ENCODE data around the gene RAB9A. TPM values are rescaled to one million over a fixed set of nuclear protein-coding genes. Genes with fewer than 3 reads are reported as not detected.

Gene RAB9A
- total and polyA plus RNA-seq, 2 of the 8 experiments (the other 6 are each of a cell fraction or from before 2014, with no cell fraction given) = 21.8 to 34.0 TPM

DNA sequence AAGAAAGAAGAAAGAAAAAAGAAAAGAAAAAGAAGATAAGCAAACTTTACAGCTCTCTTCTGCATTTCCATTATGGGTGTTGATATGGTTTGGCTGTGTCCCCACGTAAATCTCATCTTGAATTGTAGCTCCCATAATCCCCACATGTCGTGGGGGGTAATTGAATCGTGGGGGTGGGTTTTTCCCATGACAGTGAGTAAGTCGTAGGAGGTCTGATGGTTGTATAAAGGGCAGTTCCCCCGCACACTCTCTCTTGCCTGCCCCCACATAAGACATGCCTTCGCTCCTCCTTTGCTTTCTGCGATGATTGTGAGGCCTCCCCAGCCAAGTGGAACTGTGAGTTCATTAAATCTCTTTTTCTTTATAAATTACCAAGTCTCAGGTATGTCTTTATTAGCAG, 7.3 kb upstream of the RAB9A start:
- H3K23me2 ChIP-seq (ENCODE audit: low read depth, low read length) = no peaks in the 10 kb centered on the region
- H3K9me3 ChIP-seq (ENCODE audit: insufficient read depth in 2 of 2, low read depth in 1 of 2, low read length in 1 of 2) = no peaks in the 10 kb centered on the region
- H3K79me2 ChIP-seq (ENCODE audit: control insufficient read depth in 1 of 2, insufficient read depth in 2 of 2, low read length in 2 of 2) = no peaks in the 10 kb centered on the region
- no peak overlapping the region for H3K56ac ChIP-seq (replicated peaks; ENCODE audit: insufficient read length, low read depth, low read length)
- H3K79me1 ChIP-seq (ENCODE audit: low read depth, low read length) = no peaks in the 10 kb centered on the region
- FAIRE-seq = no peak
- H3K14ac ChIP-seq (ENCODE audit: insufficient read length) = no peak overlapping the region
- no peak overlapping the region for H3K4me2 ChIP-seq (ENCODE audit: insufficient read depth in 1 of 2, low read depth in 2 of 2, low read length in 2 of 2)
- no peak overlapping the region for H3K18ac ChIP-seq (ENCODE audit: extremely low read depth, low read length)
- H4K91ac ChIP-seq (replicated peaks; ENCODE audit: insufficient read length, low read length) = no peak overlapping the region
- H2AK5ac ChIP-seq (ENCODE audit: low read depth, low read length) = no peak overlapping the region
- ChIA-PET CTCF (ENCODE audit: partially characterized antibody) (no interaction called here), POLR2A (ENCODE audit: partially characterized antibody) (no interaction called here)
- no peak overlapping the region for H2BK15ac ChIP-seq (ENCODE audit: low read length)
- H4K8ac ChIP-seq (ENCODE audit: extremely low read depth, insufficient read depth, low read length) = no peak overlapping the region
- H3K36me3 ChIP-seq (ENCODE audit: control insufficient read depth in 2 of 4, insufficient read depth in 4 of 4, low read length in 3 of 4) = no peaks in the 10 kb centered on the region
- H2BK120ac ChIP-seq (replicated peaks; ENCODE audit: low read depth, low read length) = no peak overlapping the region
- H3K9ac ChIP-seq (replicated peaks in 1 of 4; ENCODE audit: extremely low read depth in 1 of 4, low read depth in 3 of 4, low read length in 3 of 4) = no peak overlapping the region
- no peaks in the 10 kb centered on the region for H4K20me1 ChIP-seq (replicated peaks in 1 of 2; ENCODE audit: control insufficient read depth in 1 of 2, insufficient read depth in 2 of 2, low read length in 2 of 2)
- no peaks in the 10 kb centered on the region for H3K27me3 ChIP-seq (replicated peaks in 1 of 4; ENCODE audit: control insufficient read depth in 3 of 4, extremely low read depth in 1 of 4, insufficient read depth in 3 of 4, low read length in 3 of 4)
- H2BK20ac ChIP-seq (ENCODE audit: low read length) = no peak overlapping the region
- no peak for TF ChIP-seq EZH2 (IDR thresholded peaks at IDR 0.05; ENCODE audit: low read depth, low read length, severe bottlenecking)
- TF ChIP-seq, protein P1, sequence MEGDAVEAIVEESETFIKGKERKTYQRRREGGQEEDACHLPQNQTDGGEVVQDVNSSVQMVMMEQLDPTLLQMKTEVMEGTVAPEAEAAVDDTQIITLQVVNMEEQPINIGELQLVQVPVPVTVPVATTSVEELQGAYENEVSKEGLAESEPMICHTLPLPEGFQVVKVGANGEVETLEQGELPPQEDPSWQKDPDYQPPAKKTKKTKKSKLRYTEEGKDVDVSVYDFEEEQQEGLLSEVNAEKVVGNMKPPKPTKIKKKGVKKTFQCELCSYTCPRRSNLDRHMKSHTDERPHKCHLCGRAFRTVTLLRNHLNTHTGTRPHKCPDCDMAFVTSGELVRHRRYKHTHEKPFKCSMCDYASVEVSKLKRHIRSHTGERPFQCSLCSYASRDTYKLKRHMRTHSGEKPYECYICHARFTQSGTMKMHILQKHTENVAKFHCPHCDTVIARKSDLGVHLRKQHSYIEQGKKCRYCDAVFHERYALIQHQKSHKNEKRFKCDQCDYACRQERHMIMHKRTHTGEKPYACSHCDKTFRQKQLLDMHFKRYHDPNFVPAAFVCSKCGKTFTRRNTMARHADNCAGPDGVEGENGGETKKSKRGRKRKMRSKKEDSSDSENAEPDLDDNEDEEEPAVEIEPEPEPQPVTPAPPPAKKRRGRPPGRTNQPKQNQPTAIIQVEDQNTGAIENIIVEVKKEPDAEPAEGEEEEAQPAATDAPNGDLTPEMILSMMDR (IDR thresholded peaks at IDR 0.05; ENCODE audit: control extremely low read depth in 1 of 3, insufficient read depth in 1 of 3, low read depth in 1 of 3, low read length in 3 of 3) = no peak
- TF ChIP-seq KDM1A (IDR thresholded peaks at IDR 0.05; ENCODE audit: borderline replicate concordance, low read length) = no peak
- TF ChIP-seq CEBPB (IDR thresholded peaks at IDR 0.05; ENCODE audit: low read depth, low read length) = no peak
- no peak for TF ChIP-seq ZNF274 (IDR thresholded peaks at IDR 0.05; ENCODE audit: borderline replicate concordance, extremely low read depth, low read length)
- no peak for TF ChIP-seq KDM5A (IDR thresholded peaks at IDR 0.05; ENCODE audit: low read length)
- no peak for TF ChIP-seq CHD2 (IDR thresholded peaks at IDR 0.05; ENCODE audit: low read length)
- no peaks in the 10 kb centered on the region for H3K4me1 ChIP-seq (replicated peaks in 1 of 4; ENCODE audit: control insufficient read depth in 3 of 4, insufficient read depth in 4 of 4, low read length in 3 of 4)
- no peak overlapping the region for H2AFZ ChIP-seq (ENCODE audit: low read length)
- no peak overlapping the region for H4K5ac ChIP-seq (ENCODE audit: insufficient read length, low read depth, low read length)
- H3K23ac ChIP-seq (ENCODE audit: insufficient read length) = no peak overlapping the region
- H2BK12ac ChIP-seq (ENCODE audit: low read depth, low read length) = no peak overlapping the region
- H2BK5ac ChIP-seq (ENCODE audit: low read depth, low read length) = no peak overlapping the region
- no peak overlapping the region for H3K27ac ChIP-seq (ENCODE audit: low read depth, low read length)
- DNase-seq (ENCODE audit: low read depth in 1 of 2, low spot score in 2 of 2) = no peak
- 83% methylated on average over 5 of the region's 7 CpGs; no CpG with 5 or more reads in 1 of the 2 experiments for WGBS, 2 experiments (ENCODE audit: extremely low coverage in 1 of 2, insufficient coverage in 1 of 2, insufficient read length in 1 of 2, insufficient replicate concordance in 2 of 2, low coverage in 1 of 2, low lambda C conversion rate in 2 of 2, missing lambda C conversion rate in 1 of 2)
- no peak overlapping the region for H3K4me3 ChIP-seq (ENCODE audit: extremely low read depth in 1 of 4, insufficient read depth in 2 of 4, low read depth in 3 of 4, low read length in 4 of 4)
- no peak overlapping the region for H3K4ac ChIP-seq (replicated peaks; ENCODE audit: insufficient read length, low read depth, low read length)

All from H1 (cell line).